K562 (cell line): ENCODE data around the gene PRKCE. TPM values are rescaled to one million over a fixed set of nuclear protein-coding genes. Genes with fewer than 3 reads are reported as not detected.

ENCODE experiments used
- ATAC-seq: fragments of 200-7000 bp; cut with Tn5 transposase; 3 replicates; pipeline ENCODE4 v1.9.1; 2020; ENCODE audit warnings: moderate library complexity
- BruUV-seq: library from RNA; stranded (reverse); fragments of 400-500 nt; replicated peaks from 2 replicates; lab custom pipeline; 2021; lab: Mats Ljungman, UMichigan
- CTCF ChIA-PET: fragments of 300-600 bp; formaldehyde crosslinking; extraction: SDS; loops from one replicate; lab custom pipeline; 2021; ENCODE audit warnings: low intra/inter-chr PET ratio; lab: Yijun Ruan, JAX
- POLR2A ChIA-PET: fragments of 300-600, 350-650 bp; sonication (Branson Sonifier 250); formaldehyde crosslinking; extraction: SDS; loops from one replicate; lab custom pipeline; 2021; ENCODE audit warnings: antibody characterized with exemption, inconsistent platforms; lab: Yijun Ruan, JAX
- DNase-seq, 4 experiments: peaks; one replicate each; pipeline versions ENCODE4 v3.0.0 to v3.0.0-alpha.2; 2011 to 2018; ENCODE audit warnings: low spot score in 3 of 4, mixed read lengths in 3 of 4; ENCODE audit errors: extremely low read depth in 1 of 4
- FAIRE-seq: peaks from 2 replicates; lab custom pipeline; 2011; peaks lifted over from hg19 to GRCh38; lab: Jason Lieb, UNC
- H2AFZ ChIP-seq: 2 replicates; pipeline ENCODE4 v1.6.0; 2011; ENCODE audit warnings: low read depth, low read length, control low read depth, inconsistent platforms
- H3K27ac ChIP-seq: fragments of 200-600 bp; 3 replicates; pipeline ENCODE4 v1.8.0; 2011; ENCODE audit warnings: low read depth, mild to moderate bottlenecking, control low read depth, inconsistent platforms, low read length, moderate library complexity, mixed read lengths; ENCODE audit errors: extremely low read depth
- H3K27me3 ChIP-seq, 2 experiments: fragments of 300-600 bp in 1 of 2; 2 replicates in 1 of 2; 3 replicates in 1 of 2; pipeline versions ENCODE4 v1.6.0 to v1.8.0; 2011; ENCODE audit warnings: inconsistent platforms in 2 of 2, low read length in 2 of 2, mild to moderate bottlenecking in 1 of 2, mixed read lengths in 1 of 2, moderate library complexity in 1 of 2; ENCODE audit not compliant: control insufficient read depth in 2 of 2, insufficient read depth in 2 of 2
- H3K36me3 ChIP-seq: fragments of 300-600 bp; 3 replicates; pipeline ENCODE4 v1.8.0; 2011; ENCODE audit warnings: mild to moderate bottlenecking, low read length, inconsistent platforms; ENCODE audit not compliant: control insufficient read depth, insufficient read depth
- H3K4me1 ChIP-seq, 2 experiments: fragments of 200-600 bp in 1 of 2; replicated peaks in 1 of 2; 2 replicates in 1 of 2; 3 replicates in 1 of 2; pipeline versions ENCODE4 v1.5.1 to v1.8.0; 2011; ENCODE audit warnings: inconsistent platforms in 2 of 2, low read length in 2 of 2, mild to moderate bottlenecking in 1 of 2, mixed read lengths in 1 of 2, moderate library complexity in 1 of 2; ENCODE audit not compliant: control insufficient read depth in 2 of 2, insufficient read depth in 2 of 2
- H3K4me2 ChIP-seq: 2 replicates; pipeline ENCODE4 v1.6.1; 2011; ENCODE audit warnings: low read length, control low read depth, inconsistent platforms, mixed read lengths; ENCODE audit not compliant: insufficient read depth
- H3K4me3 ChIP-seq: fragments of 200-600 bp; sonication (generic), shearing (Covaris generic); 2 replicates; pipeline ENCODE4 v1.5.1; 2016; ENCODE audit warnings: control low read depth, inconsistent platforms
- H3K79me2 ChIP-seq: fragments of 200-600 bp; 3 replicates; pipeline ENCODE4 v1.8.0; 2011; ENCODE audit warnings: low read length, inconsistent platforms; ENCODE audit not compliant: control insufficient read depth, insufficient read depth
- H3K9ac ChIP-seq, 2 experiments: 2 replicates each; pipeline versions ENCODE4 v1.6.0 to v1.6.1; 2011; ENCODE audit warnings: low read depth in 2 of 2, low read length in 2 of 2, control low read depth in 1 of 2, inconsistent platforms in 1 of 2, mild to moderate bottlenecking in 1 of 2, mixed read lengths in 1 of 2; ENCODE audit not compliant: insufficient read depth in 1 of 2
- H3K9me1 ChIP-seq: one replicate; pipeline ENCODE4 v1.6.0; 2011; ENCODE audit warnings: inconsistent platforms, mild to moderate bottlenecking, low read length, moderate library complexity; ENCODE audit not compliant: control insufficient read depth, insufficient read depth
- H3K9me3 ChIP-seq: replicated peaks from 2 replicates; pipeline ENCODE4 v1.5.1; 2011; ENCODE audit warnings: low read depth, low read length, inconsistent platforms; ENCODE audit not compliant: control insufficient read depth, insufficient read depth
- H4K20me1 ChIP-seq: replicated peaks from 2 replicates; pipeline ENCODE4 v1.6.1; 2011; ENCODE audit warnings: low read length, inconsistent platforms, mixed read lengths; ENCODE audit not compliant: control insufficient read depth, insufficient read depth
- ERF ChIP-seq: fragments of 450-650 bp; formaldehyde crosslinking; IDR thresholded peaks from 2 replicates; pipeline ENCODE4 v1.4.0; 2020; ENCODE audit warnings: mild to moderate bottlenecking, mixed read lengths
- ETV5 ChIP-seq: sonication (generic); formaldehyde crosslinking; IDR thresholded peaks from 2 replicates; pipeline ENCODE4 v1.4.0; 2020; ENCODE audit warnings: low read depth, mild to moderate bottlenecking, missing genetic modification reagents
- NBN ChIP-seq: fragments of 450-650 bp; IDR thresholded peaks from 2 replicates; pipeline ENCODE4 v1.6.1; 2016; ENCODE audit warnings: low read depth, mild to moderate bottlenecking
- NR2C1 ChIP-seq, 2 experiments: fragments of 450-650 bp; IDR thresholded peaks; 2 replicates each; pipeline ENCODE4 v1.6.1; 2017; ENCODE audit warnings: mild to moderate bottlenecking in 2 of 2, antibody characterized with exemption in 1 of 2, inconsistent platforms in 1 of 2, missing compliant biosample characterization in 1 of 2, missing genetic modification characterization in 1 of 2
- RBM25 ChIP-seq: fragments of 200-400 bp; formaldehyde crosslinking; IDR thresholded peaks from 2 replicates; pipeline ENCODE4 v1.6.1; 2018; ENCODE audit warnings: low read length, low read depth, moderate library complexity; ENCODE audit not compliant: severe bottlenecking
- TAF9B ChIP-seq: fragments of 450-650 bp; IDR thresholded peaks from 2 replicates; pipeline ENCODE4 v1.6.1; 2018; ENCODE audit warnings: mild to moderate bottlenecking; ENCODE audit not compliant: partially characterized antibody
- TCF15 ChIP-seq: fragments of 250-450 bp; sonication (Bioruptor Pico); IDR thresholded peaks from 2 replicates; pipeline ENCODE4 v1.8.0; 2022; ENCODE audit warnings: moderate library complexity, mild to moderate bottlenecking, inconsistent platforms
- TCF3 ChIP-seq: sonication (generic); formaldehyde crosslinking; IDR thresholded peaks from 2 replicates; pipeline ENCODE4 v1.4.0; 2020; ENCODE audit warnings: mild to moderate bottlenecking, missing genetic modification reagents
- ZNF584 ChIP-seq: fragments of 200-800 bp; sonication (Bioruptor generic); IDR thresholded peaks from 2 replicates; pipeline ENCODE4 v1.6.1; 2016; ENCODE audit warnings: low read depth, mild to moderate bottlenecking, missing genetic modification characterization, missing compliant biosample characterization
- ZNF592 ChIP-seq: fragments of 450-650 bp; IDR thresholded peaks from 2 replicates; pipeline ENCODE4 v1.6.1; 2017; ENCODE audit warnings: antibody characterized with exemption, mild to moderate bottlenecking
- WGBS: fragments of 100-300 bp; shearing (Covaris generic); methylation state at CpG from one replicate; pipeline ENCODE4 v1.1.6; 2016; ENCODE audit warnings: low coverage, mixed read lengths; ENCODE audit not compliant: insufficient coverage; ENCODE audit errors: missing lambda C conversion rate; 5-methylcytosine and 5-hydroxymethylcytosine counted together
- in situ Hi-C: fragments of 300-500 bp; cut with MboI; formaldehyde crosslinking; loops from 4 replicates; pipeline ENCODE4 v1.15.0; 2018; ENCODE audit warnings: inconsistent platforms, mixed read lengths
- intact Hi-C: fragments of 100-400 bp; cut with micrococcal nuclease; formaldehyde crosslinking; loops from 2 replicates; pipeline ENCODE4 v1.14.2; 2022
- polyA plus RNA-seq, 8 experiments: library from polyadenylated mRNA; depleted of rRNA in 4 of 8; stranded (reverse) in 5 of 8; unstranded in 3 of 8; fragments of >200 nt; fragmentation: Nextera tagmentation in 2 of 8; fragmentation: Illumina TruSeq in 1 of 8; extraction: Ambion mirVana in 2 of 8; extraction: Trizol in 1 of 8; gene quantifications; 2 replicates each; pipeline versions ENCODE4 v1.2.1 to v1.2.3, GENCODE V29; 2011 to 2014; ENCODE audit warnings: inconsistent platforms in 1 of 8, missing spikeins in 1 of 8
- total RNA-seq, 7 experiments: library from RNA; depleted of rRNA in 6 of 7; stranded (reverse); fragments of >200 nt in 6 of 7; fragmentation: Illumina TruSeq in 2 of 7; extraction: Trizol in 2 of 7; gene quantifications; 2 replicates each; pipeline versions ENCODE4 v1.2.1 to v1.2.3, GENCODE V29; 2011 to 2021; ENCODE audit warnings: low replicate concordance in 1 of 7

Gene PRKCE
- total and polyA plus RNA-seq, 9 of the 15 experiments (the other 6 are each of a cell fraction or from before 2014, with no cell fraction given) = 0.06 to 1.0 (median 0.22) TPM; not detected in 1

- no peaks in the 10 kb centered on the region for H4K20me1 ChIP-seq
- TF ChIP-seq RBM25 (no peak), ETV5 (CRISPR knock-in tag) (no peak), TCF3 (CRISPR knock-in tag) (no peak), ERF (CRISPR knock-in tag) (no peak), TAF9B (no peak)
- TF ChIP-seq, all 486 proteins: peak for 0
- FAIRE-seq = no peak
- Histone ChIP-seq H3K36me3 (no peaks in the 10 kb centered on the region), H3K9me3 (no peaks in the 10 kb centered on the region), H3K79me2 (no peaks in the 10 kb centered on the region), H3K4me3 (no peak overlapping the region), H3K27me3 (peaks cover 0 to 19% of the 10 kb centered on the region in 2 experiments; a peak in 3 of 5 replicates), H3K27ac (no peak overlapping the region), H3K9ac (no peak overlapping the region), H3K4me1 (no peaks in the 10 kb centered on the region), H2AFZ (no peak overlapping the region), H3K4me2 (no peak overlapping the region), H3K9me1 (no peaks in the 10 kb centered on the region)
- 0% methylated on average over 2 of the region's 2 CpGs for WGBS
- POLR2A ChIA-PET = no interaction called here
- no peak for DNase-seq
- intact Hi-C loops (no loop called here), in situ Hi-C loops (no loop called here)
- BruUV-seq = no TSS peak
- ATAC-seq = no peak
- CTCF ChIA-PET = no interaction called here
Observed at GRCh38 chr2:45913539-45913938, 262.1 kb downstream of the PRKCE start.

DNA sequence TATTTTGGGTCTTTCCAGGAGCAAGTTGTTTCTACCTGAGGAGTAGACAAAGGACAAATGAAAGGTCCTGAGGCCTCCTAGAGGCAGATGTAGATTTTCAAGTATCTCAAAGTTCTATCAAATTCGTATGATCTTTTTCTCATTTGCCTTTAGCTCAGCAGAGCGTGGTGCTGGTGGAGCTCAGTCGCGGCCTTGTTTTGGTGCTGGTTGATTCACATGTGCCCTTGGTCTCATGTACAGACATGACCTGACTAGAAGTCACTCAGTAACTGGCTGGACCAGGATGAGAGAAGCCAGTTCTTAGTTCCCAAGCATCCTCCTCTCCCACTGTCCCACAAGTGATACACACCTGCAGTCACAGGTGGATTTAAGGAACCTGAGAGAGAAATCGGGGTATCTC is 264.0 kb downstream of the PRKCE start:
- no peaks in the 10 kb centered on the region; the same call in 1 of the 2 replicates for H4K20me1 ChIP-seq
- no peak overlapping the region for H3K9ac ChIP-seq
- WGBS = 0% methylated on average over 5 of the region's 5 CpGs
- no peak for DNase-seq
- ChIA-PET POLR2A (interaction anchor here (0.6 kb wide), 1 partner anchor 213 kb away, joined by 3 read pairs; no protein-coding TSS in a partner anchor), CTCF (no interaction called here)
- ATAC-seq = no peak
- H3K36me3 ChIP-seq = no peaks in the 10 kb centered on the region
- no peak overlapping the region for H2AFZ ChIP-seq
- no peak overlapping the region for H3K4me2 ChIP-seq
- intact Hi-C loops = no loop called here
- in situ Hi-C loops = no loop called here
- peaks cover 0 to 23% of the 10 kb centered on the region in 2 experiments; a peak in 3 of 5 replicates for H3K27me3 ChIP-seq
- BruUV-seq = no TSS peak
- H3K79me2 ChIP-seq = no peaks in the 10 kb centered on the region
- no peak overlapping the region for H3K4me3 ChIP-seq
- H3K27ac ChIP-seq = no peak overlapping the region
- no peak for FAIRE-seq
- H3K9me1 ChIP-seq = no peaks in the 10 kb centered on the region
- no peaks in the 10 kb centered on the region for H3K4me1 ChIP-seq
- no peaks in the 10 kb centered on the region for H3K9me3 ChIP-seq
- TF ChIP-seq ZNF592 (no peak), NR2C1 (IDR thresholded peaks at IDR 0.05) (no peak), NR2C1 (tag; IDR thresholded peaks at IDR 0.05) (no peak), NBN (no peak), TCF15 (CRISPR knock-in tag) (no peak), ZNF584 (no peak)
